Suppressor macrophage treated with lipopolysaccharide for 4 hours (primary cell): ENCODE data around the gene CSNK1E.
"Not testable (repeated sequence)": the region's sequence is repeated elsewhere in the genome, so short reads cannot be mapped to it uniquely, and the experiment has no call there.

Experiments
- DNase-seq: peaks from one replicate; pipeline ENCODE4 v3.0.0-alpha.2; 2020

CSNK1E gene

GRCh38 chr22:38317122-38317994, at the start of gene CSNK1E:
CSNK1E (minus strand) TSS chr22:38317433; CDS start chr22:38314157, 3,276 bp downstream.
- DNase-seq, result peak; percentile 74

- not testable (repeated sequence) for DNase-seq
Observed at GRCh38 chr22:38365829-38366228, 48.6 kb upstream of the CSNK1E start.

- not testable (repeated sequence) for DNase-seq
Observed at GRCh38 chr22:38365174-38365573, 47.9 kb upstream of the CSNK1E start.

- DNase-seq, result not testable (repeated sequence)
Observed at GRCh38 chr22:38360560-38360959, 43.3 kb upstream of the CSNK1E start.

GRCh38 chr22:38359817-38360216, 42.6 kb upstream of the CSNK1E start:
- not testable (repeated sequence) for DNase-seq

- DNase-seq, result not testable (repeated sequence)
Observed at GRCh38 chr22:38357971-38358370, 40.7 kb upstream of the CSNK1E start.

GRCh38 chr22:38355275-38355674, 38.0 kb upstream of the CSNK1E start:
- no peak for DNase-seq

GRCh38 chr22:38353701-38354100, 36.5 kb upstream of the CSNK1E start:
- DNase-seq, result no peak

GRCh38 chr22:38353142-38353629, 36.0 kb upstream of the CSNK1E start:
- peak; percentile 76 for DNase-seq

- no peak for DNase-seq
Observed at GRCh38 chr22:38352436-38352835, 35.2 kb upstream of the CSNK1E start.

GRCh38 chr22:38350444-38351359, 33.5 kb upstream of the CSNK1E start:
- no peak for DNase-seq

GRCh38 chr22:38348751-38349496, 31.7 kb upstream of the CSNK1E start:
- no peak for DNase-seq

- DNase-seq, result peak; percentile 46
Observed at GRCh38 chr22:38347944-38348750, 30.9 kb upstream of the CSNK1E start.

- DNase-seq, result no peak
Observed at GRCh38 chr22:38347181-38347943, 30.1 kb upstream of the CSNK1E start.

- no peak for DNase-seq
Observed at GRCh38 chr22:38346506-38346905, 29.3 kb upstream of the CSNK1E start.

GRCh38 chr22:38345782-38346181, 28.5 kb upstream of the CSNK1E start:
- DNase-seq, result no peak

- DNase-seq, result not testable (repeated sequence)
Observed at GRCh38 chr22:38339893-38340292, 22.7 kb upstream of the CSNK1E start.

- DNase-seq, result no peak
Observed at GRCh38 chr22:38338772-38339379, 21.6 kb upstream of the CSNK1E start.

GRCh38 chr22:38336699-38337098, 19.5 kb upstream of the CSNK1E start:
- DNase-seq, result no peak

- peak; percentile 47 for DNase-seq
Observed at GRCh38 chr22:38335077-38335476, 17.8 kb upstream of the CSNK1E start.
